AG10803 (cell line): Measurements from ENCODE around the gene SOCS7.

Experiments used
- DNase-seq: peaks from one replicate; pipeline ENCODE4 v3.0.0; 2010; ENCODE audit warnings: low read depth
- H3K4me3 ChIP-seq: 2 replicates; pipeline ENCODE4 v1.5.1; 2011; ENCODE audit warnings: mild to moderate bottlenecking, low read length, control low read depth
- TF ChIP-seq, protein P1 (sequence below): conservative IDR thresholded peaks from 2 replicates; pipeline ENCODE4 v1.5.1; 2011; ENCODE audit warnings: mild to moderate bottlenecking, low read length, control low read depth, inconsistent platforms

The SOCS7 gene

DNA sequence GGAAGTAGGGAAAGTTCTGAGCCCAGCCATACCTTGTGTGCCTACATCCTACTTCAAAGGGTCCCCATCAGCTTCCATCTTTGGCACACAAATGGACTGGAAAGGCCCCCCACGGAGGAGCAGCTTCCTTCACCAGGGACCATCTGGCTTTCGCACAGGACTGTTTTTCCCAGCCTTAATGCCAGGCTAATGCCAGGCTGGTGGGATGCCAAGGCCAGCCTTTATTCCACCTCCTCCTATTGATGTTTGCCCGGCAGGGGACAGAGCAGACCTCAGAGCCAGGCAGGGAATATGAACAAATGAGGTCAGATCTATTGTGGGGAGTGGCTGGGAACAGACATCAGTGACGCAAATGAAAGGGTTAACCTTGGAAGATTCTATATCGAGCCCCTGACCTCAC, 13.6 kb upstream of the SOCS7 start:
- H3K4me3 ChIP-seq: no peak overlapping the region
- TF ChIP-seq, protein P1, sequence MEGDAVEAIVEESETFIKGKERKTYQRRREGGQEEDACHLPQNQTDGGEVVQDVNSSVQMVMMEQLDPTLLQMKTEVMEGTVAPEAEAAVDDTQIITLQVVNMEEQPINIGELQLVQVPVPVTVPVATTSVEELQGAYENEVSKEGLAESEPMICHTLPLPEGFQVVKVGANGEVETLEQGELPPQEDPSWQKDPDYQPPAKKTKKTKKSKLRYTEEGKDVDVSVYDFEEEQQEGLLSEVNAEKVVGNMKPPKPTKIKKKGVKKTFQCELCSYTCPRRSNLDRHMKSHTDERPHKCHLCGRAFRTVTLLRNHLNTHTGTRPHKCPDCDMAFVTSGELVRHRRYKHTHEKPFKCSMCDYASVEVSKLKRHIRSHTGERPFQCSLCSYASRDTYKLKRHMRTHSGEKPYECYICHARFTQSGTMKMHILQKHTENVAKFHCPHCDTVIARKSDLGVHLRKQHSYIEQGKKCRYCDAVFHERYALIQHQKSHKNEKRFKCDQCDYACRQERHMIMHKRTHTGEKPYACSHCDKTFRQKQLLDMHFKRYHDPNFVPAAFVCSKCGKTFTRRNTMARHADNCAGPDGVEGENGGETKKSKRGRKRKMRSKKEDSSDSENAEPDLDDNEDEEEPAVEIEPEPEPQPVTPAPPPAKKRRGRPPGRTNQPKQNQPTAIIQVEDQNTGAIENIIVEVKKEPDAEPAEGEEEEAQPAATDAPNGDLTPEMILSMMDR: no peak
- no peak for DNase-seq

DNA sequence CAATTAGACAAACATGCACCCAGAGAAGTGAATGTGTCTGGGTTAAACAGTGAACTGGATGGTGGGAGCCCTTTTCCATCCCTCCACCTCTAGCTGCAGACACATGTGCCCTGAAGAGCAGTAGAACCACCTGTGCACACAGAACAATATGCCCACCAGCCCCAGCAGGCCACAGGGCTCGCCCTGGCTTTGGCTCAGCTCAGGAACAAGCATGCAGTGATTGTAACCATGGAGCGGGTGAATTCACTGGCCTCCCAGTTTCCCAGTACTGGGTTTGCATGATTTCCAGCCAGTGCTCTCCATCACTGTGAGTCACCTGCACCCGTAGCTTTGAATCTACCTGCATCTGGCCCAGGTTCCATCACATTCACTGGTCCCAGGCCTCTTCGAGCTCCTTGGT, 13.1 kb upstream of the SOCS7 start:
- no peak for DNase-seq
- H3K4me3 ChIP-seq: no peak overlapping the region
- TF ChIP-seq, protein P1: no peak

DNA sequence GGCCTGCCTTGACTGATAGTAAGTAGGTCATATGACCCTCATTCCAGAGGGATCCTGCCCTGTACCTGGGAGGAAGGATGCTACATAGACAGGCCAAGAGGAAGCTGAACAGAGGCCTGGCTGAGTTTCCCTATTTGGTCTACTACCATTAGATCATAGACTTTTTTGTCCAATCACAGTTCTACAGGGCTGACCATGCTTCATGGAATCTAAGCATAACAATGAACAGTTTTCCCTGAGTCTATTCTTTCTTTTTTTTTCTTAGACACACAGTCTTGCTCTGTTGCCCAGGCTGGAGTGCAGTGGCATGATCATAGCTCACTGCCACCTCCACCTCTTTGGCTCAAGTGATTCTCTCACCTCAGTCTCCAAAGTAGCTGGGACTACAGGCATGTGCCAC, 11.8 kb upstream of the SOCS7 start:
- no peak for DNase-seq
- TF ChIP-seq, protein P1: no peak
- no peak overlapping the region for H3K4me3 ChIP-seq

DNA sequence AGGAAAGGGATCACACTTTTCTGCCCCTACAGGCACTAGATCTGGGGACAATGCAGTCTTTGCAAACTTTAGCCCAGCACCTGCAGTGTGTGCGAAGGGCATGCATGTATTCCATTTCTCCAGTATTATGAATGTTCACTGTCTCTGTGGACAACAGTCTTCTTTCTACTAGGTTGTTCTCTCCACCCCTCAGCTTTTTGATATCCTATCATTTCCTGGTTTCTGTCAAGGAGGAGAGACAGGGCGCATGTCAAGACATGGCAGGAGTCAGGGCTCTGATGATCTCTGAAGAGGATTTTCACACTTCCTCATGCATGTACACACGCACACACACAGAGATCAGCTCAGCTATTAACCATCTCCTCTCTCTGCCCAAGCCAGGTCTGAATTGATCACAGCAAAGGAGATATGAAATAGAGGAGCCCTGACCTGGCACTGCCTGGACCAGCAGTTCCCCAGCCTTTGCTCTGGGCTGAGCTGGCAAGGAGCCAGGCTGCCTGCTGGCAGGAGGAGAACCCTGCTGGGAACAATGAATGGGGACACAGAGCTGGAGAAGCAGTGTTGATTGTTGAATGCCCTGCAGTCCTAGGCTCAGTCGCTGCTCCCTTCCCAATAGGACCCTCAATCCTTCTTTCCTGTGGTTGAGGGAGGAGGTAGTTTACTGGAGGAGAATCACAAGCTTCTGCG, 10.5 kb upstream of the SOCS7 start:
- DNase-seq: no peak
- no peak overlapping the region for H3K4me3 ChIP-seq
- TF ChIP-seq, protein P1: no peak

DNA sequence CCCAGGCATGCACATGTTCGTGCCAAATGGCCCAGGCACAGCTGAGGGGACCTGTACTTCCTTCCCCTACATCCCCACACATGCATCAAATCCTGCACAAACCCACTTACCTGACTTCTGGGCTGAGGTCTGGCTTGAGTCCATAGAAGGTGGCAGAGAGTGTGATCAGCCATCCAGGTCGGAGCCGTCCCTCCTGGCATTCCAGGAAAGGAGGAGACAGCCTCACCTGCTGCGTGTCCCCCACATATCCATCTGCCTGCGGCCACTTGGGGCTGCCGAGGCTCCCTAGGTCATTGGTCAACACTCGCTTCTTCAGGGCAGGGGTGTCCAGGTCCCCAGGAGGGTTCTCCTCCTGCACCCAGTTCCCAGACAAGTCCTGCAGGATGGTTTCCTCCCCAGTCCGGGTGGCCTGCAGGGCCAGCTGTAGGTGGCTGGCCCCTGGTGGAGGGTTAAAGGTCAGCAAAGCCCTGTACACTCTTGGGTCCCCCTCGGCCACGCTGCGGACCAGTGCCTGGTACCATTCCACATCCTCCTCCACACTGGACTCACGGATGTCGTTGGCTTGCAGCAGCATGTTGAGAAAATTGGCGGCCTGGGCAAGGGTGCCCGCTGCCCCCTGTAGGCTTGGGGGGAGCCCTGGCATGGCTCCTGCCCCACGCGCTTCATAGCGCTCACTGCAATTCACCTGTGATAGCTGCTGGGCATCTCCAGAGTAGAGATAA, 8.6 kb upstream of the SOCS7 start:
- H3K4me3 ChIP-seq: no peak overlapping the region
- no peak for DNase-seq
- TF ChIP-seq, protein P1: no peak

DNA sequence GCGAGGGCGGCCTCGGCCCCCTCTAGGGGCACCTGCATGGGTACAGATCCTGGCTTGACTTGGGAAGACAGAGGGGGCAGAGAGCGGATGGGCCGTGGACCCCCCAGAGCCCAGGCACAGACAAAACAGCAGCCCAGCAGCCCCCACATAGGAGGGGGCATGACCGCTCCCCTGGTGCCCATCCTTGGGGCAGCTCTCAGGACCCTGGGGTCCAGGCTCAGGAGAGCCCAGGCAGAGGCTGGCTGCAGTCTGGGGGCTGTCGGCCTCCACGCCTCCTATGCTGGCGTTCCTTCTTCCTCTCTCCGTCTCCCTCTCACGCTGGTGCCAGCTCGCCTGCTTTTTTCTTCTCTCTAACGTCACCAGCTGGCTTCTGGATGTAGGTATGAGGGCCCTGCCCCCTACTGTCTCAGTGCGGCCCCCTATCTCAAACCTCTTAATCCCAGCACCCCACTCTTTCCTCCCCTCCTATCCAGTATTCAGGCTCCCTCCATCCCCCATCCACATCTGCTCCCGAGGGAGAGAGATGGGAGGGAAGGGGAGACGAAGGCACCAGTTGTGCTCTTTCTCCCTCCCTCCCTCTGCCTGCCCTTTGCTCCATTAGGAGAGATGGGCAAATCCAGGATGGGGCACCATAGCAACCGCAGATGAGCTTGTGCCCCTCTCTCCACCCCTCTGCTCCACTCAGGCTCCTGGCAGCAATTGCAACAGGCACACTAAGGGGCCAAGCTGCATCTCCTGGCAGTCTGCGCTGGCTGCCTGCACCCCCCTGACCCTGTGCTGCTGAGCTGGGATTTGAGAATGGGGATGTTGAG, 7.8 kb upstream of the SOCS7 start, which contains the start of gene GPR179:
Gene GPR179 (minus strand): TSS at position 349 of the 812 bp plus-strand sequence. CDS start 167 bp downstream, at position 182.
- TF ChIP-seq, protein P1: no peak
- no peak within 1 kb of the TSS for H3K4me3 ChIP-seq
- DNase-seq: no peak
